HUDEP-2 (cell line): ENCODE results near the gene PAQR8.
A peak's percentile ranks its signal among the peaks of the same experiment; 100 is the strongest.

ENCODE experiments used
- DNase-seq, 76 experiments: peaks; one replicate each; lab custom pipeline; 2025; ENCODE audit not compliant: unreplicated experiment in 76 of 76; lab: John Stamatoyannopoulos, UW

PAQR8 gene, protein sequence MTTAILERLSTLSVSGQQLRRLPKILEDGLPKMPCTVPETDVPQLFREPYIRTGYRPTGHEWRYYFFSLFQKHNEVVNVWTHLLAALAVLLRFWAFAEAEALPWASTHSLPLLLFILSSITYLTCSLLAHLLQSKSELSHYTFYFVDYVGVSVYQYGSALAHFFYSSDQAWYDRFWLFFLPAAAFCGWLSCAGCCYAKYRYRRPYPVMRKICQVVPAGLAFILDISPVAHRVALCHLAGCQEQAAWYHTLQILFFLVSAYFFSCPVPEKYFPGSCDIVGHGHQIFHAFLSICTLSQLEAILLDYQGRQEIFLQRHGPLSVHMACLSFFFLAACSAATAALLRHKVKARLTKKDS

DNA sequence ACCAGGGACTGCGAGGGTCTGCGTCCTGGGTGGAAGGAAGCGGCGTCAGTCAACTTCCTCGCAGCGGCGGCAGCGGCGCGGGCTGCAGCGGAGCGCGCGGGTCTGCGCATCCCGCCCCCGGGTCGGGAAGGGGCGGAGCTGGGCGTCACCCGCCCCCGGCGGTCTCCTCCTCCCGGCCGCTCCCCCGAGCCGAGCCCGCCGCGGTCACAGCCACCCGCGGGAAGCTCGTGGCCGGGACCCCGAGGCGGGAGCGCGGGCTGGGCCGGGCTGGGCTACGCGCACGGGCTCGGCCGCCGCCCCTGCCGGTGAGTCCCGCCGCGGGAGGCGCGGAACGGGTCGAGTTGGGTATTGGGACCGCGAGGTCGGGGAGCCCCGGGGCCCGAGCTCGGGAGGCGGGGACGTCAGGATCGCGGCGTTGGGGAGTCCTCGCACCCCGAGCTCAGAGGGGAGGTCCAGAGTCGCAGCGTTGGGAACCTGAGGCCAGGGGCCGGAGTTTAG lies at the start of gene PAQR8:
PAQR8 (plus strand) TSS at position 207 of the 498 bp plus-strand sequence. CDS start 41,063 bp downstream, outside the sequence.
- DNase-seq: peak in 49 of 76 experiments; percentile 13 to 67 (median 49)

- DNase-seq: no peak
Measured at GRCh38 chr6:52312461-52312860, 49.5 kb upstream of the PAQR8 start.

- DNase-seq: no peak
Measured at GRCh38 chr6:52314752-52315151, 47.2 kb upstream of the PAQR8 start.

DNA sequence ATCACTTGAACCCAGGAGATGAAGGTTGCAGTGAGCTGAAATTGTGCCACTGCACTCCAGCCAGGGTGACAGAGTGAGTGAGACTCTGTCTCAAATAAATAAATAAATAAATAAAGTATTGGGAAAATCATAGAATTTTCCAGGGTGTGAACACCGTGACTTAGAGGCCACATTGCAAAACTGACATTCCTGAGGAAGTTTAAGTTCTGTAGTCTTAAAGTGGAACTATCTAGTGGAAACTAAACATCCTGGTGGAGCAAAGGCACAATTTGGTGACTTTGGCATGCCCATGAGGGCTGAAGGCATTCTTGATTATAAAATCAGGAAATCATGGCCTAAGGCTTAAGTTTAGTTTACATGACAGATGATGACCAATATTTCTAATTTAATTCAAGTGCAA lies 44.7 kb upstream of the PAQR8 start:
- DNase-seq: no peak

DNA sequence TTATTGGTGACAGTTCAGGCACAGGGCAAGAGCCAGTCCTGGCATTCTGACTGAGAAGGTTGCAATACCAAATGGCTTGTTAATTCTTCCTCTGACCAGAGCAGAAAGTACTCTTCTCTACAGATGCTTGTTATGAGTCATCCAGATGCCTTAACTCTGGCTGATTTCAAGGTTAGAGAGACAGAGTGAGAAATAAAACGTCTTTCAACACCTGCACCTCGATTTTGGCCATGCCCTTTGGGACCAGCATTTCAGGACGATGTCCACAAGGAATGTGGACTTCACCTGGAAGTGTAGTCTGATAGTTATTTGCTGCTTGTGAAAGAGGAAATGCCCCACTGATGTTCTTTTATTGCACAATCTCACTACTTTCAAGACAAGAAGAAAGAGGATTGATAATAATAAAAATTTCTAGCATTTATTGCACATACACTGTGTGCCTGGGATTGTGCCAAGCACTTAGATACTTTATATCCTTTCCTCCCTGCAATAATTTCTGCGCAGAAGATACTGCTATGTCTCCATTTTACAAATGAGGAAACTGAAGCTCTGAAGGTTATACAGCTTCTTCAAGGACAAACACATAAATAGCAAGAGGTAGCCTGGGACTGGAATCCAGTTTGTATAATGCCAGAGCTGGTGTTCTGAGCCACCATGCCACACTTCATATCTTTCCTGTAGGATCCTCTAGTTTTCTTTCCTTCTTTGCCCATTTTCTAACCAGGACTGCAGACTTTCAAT lies 43.9 kb upstream of the PAQR8 start:
- no peak for DNase-seq

DNA sequence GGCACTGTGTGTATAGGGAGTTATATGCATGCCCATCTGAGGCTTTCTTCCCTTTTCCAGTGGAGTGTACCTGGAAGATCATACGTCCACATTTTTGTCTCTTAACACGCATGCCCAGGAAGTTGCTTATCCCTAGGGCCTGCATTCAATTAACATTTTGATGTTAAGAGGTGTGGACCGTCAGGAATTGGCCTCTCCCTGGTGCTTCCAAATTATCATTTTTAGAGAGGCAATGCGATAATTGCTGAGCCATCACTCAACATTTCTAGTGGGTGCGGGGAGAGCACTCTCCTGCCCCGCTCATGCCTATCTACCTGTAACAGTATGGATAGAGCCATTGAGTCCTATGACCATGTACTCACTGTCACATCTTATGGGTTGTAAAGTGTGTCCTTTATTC lies 37.8 kb upstream of the PAQR8 start:
- no peak for DNase-seq

GRCh38 chr6:52325695-52326471 lies 36.1 kb upstream of the PAQR8 start:
- no peak for DNase-seq

- no peak for DNase-seq
Measured at GRCh38 chr6:52326540-52327364, 35.2 kb upstream of the PAQR8 start.

DNA sequence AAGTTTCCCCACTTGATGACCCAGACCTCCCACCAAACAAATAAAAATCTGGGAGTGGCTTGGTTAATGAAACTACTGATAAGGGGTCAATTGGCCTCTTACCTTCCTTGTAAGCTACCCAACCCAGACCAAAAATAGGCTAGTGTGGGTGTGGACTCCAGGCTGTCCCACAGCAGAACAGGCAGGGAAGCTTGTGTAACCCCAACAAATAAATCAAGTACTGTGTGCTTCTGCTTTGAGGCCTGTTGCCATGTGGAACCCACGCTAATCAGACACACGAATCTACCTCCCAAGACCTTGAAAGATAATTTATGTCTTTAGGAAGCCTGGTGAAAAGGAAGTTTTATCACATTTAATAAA lies 33.7 kb upstream of the PAQR8 start:
- peak in 1 of 76 experiments; percentile 23 for DNase-seq

DNA sequence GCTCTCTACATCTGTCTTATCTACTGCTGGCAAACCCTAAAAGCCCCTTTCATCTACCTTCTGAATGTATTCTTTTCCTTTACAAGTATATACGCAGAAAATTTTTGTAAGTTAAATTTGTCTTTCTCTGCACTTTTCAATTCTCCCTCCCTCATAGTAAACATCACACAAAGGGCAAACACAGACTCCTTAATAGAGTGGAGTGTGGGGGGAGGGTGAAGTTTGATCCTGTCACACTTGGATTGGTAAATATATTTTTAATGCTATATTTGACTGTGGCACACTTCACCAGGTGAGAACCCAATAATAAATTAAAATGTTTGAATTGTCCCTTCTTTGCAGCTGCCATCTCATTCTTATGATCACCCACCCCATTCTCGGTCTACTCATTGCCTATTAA lies 33.2 kb upstream of the PAQR8 start:
- no peak for DNase-seq

GRCh38 chr6:52330470-52330869 lies 31.5 kb upstream of the PAQR8 start:
- DNase-seq: peak in 21 of 76 experiments; percentile 4 to 49 (median 27)

GRCh38 chr6:52331793-52332457 lies 30.0 kb upstream of the PAQR8 start:
- no peak for DNase-seq

- peak in 4 of 76 experiments; percentile 23 to 44 (median 32) for DNase-seq
Measured at GRCh38 chr6:52333840-52334200, 28.1 kb upstream of the PAQR8 start.

- no peak for DNase-seq
Measured at GRCh38 chr6:52335576-52335975, 26.4 kb upstream of the PAQR8 start.

GRCh38 chr6:52336919-52337561 lies 24.9 kb upstream of the PAQR8 start:
- DNase-seq: no peak

GRCh38 chr6:52337633-52338290 lies 24.2 kb upstream of the PAQR8 start:
- no peak for DNase-seq

GRCh38 chr6:52340603-52340880 lies 21.4 kb upstream of the PAQR8 start:
- DNase-seq: no peak

DNA sequence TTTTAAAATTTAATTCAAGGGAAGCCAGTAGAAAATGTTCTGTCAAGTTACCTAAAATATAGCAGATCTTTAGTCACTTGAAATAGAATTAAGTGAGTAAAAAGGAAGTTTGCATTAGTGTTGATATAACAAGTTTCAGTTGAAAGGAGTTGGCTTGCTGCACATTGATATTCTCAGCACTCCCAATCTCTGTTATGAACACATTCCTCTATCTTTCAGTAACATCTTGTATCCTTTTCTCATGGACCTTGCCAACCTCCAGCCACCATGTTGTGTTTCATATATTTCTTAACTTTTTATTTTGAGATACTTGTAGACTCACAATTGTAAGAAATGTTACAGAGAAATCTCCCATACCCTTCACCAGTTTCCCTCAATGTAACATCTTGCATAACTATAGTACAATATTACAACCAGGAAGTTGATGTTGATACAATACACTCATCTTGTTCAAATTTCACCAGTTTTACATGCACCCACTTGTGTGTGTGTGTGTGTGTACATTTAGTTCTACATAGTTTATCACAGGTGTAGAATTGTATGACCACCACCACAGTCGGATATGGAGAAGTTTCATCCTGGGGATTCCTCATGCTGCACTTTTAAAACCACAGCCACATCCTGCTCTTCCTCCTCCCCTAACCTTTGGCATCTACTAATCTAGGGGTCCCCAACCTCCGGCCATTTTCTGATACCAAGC lies 20.2 kb upstream of the PAQR8 start:
- DNase-seq: peak in 4 of 76 experiments; percentile 23 to 35 (median 30)
